BE2C (cell line): ENCODE results near the gene TNFRSF19.

Source experiments
- DNase-seq: peaks from one replicate; pipeline ENCODE4 v3.0.0-alpha.2; 2020
- H3K27me3 ChIP-seq: fragments of 250-450 bp; sonication (Bioruptor Pico); 2 replicates; pipeline ENCODE4 v1.5.1; 2020; ENCODE audit warnings: mild to moderate bottlenecking
- H3K36me3 ChIP-seq: fragments of 250-450 bp; sonication (Bioruptor Pico); 2 replicates; pipeline ENCODE4 v1.5.1; 2020; ENCODE audit warnings: mild to moderate bottlenecking
- H3K4me1 ChIP-seq: fragments of 250-450 bp; sonication (Bioruptor Pico); 2 replicates; pipeline ENCODE4 v1.5.1; 2020
- H3K4me3 ChIP-seq: 2 replicates; pipeline ENCODE4 v1.5.1; 2011; ENCODE audit warnings: low read depth, low read length
- H3K9me3 ChIP-seq: fragments of 250-450 bp; sonication (Bioruptor Pico); 2 replicates; pipeline ENCODE4 v1.5.1; 2020
- TF ChIP-seq, protein P1 (sequence below): IDR thresholded peaks from 2 replicates; pipeline ENCODE4 v1.5.1; 2012; ENCODE audit warnings: mild to moderate bottlenecking, low read depth, low read length

The TNFRSF19 gene

DNA sequence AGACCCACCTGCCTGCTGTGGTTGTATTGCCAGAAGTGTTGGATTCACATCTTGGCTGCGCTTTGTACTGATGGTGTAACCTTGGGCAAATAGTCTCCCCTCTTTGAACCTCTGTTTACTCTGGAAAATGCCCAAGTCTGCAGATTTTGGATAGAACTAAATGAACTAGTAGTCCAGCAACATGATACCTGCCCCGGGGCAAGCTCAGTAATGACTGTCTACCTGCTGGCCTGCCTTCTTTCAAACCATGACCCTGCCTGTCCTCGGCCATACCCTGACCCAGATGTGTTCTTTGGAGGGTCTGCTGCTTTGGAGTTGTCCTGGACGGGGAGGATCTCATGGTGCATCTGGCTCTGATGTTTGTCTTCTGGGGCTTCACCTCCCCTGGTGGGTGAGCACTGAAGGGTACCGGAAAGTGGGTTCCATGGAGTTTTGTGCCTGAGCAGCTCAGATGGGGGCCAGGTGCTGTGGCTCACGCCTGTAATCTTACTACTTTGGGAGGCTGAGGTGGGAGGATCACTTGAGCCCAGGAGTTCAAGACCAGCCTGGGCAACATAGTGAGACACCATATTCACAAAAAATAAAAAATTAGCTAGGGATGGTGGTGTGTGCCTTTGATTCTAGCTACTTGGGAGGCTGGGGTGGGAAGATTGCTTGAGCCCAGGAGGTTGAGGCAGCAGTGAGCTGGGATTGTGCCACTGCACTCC lies 59.5 kb downstream of the TNFRSF19 start:
- Histone ChIP-seq H3K36me3 (no peaks in the 10 kb centered on the region), H3K9me3 (no peaks in the 10 kb centered on the region), H3K4me1 (no peaks in the 10 kb centered on the region), H3K27me3 (no peaks in the 10 kb centered on the region), H3K4me3 (no peak overlapping the region)
- TF ChIP-seq, protein P1, sequence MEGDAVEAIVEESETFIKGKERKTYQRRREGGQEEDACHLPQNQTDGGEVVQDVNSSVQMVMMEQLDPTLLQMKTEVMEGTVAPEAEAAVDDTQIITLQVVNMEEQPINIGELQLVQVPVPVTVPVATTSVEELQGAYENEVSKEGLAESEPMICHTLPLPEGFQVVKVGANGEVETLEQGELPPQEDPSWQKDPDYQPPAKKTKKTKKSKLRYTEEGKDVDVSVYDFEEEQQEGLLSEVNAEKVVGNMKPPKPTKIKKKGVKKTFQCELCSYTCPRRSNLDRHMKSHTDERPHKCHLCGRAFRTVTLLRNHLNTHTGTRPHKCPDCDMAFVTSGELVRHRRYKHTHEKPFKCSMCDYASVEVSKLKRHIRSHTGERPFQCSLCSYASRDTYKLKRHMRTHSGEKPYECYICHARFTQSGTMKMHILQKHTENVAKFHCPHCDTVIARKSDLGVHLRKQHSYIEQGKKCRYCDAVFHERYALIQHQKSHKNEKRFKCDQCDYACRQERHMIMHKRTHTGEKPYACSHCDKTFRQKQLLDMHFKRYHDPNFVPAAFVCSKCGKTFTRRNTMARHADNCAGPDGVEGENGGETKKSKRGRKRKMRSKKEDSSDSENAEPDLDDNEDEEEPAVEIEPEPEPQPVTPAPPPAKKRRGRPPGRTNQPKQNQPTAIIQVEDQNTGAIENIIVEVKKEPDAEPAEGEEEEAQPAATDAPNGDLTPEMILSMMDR: no peak
- DNase-seq: no peak

DNA sequence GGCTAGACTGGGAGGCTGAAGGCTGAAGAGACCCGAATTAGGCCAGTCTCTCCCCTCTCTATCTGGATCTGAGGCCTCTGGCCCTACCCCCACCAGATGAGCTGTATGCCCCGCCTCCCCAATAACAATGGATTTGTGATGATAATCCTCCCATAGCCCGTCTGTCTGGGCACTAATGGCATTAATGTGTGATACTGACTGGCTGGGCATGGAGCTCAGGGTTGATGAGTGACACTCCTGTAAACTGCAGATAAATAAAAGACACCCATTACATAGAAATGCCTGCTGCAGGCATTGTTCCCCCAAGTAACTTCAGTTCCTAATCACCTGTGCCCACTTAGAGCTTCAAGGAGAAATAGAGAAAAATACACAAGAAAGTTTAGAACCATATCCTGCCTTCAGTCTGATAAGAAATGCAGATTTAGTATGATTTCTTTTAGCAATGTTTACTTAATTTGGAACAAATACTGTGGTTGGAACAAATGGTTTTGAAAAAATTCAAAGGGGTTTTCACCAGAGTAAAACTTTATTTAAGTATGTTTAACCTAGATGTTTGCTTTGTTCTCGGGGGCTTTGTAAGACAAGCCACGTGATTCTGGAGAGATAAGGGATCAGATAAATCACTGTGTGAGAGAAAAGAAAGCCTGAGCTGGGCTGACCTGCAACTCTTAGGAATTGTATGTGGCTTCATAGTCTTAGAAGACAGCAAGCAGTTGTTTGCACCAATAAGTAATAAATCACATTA lies 60.3 kb downstream of the TNFRSF19 start:
- H3K4me1 ChIP-seq: no peaks in the 10 kb centered on the region

DNA sequence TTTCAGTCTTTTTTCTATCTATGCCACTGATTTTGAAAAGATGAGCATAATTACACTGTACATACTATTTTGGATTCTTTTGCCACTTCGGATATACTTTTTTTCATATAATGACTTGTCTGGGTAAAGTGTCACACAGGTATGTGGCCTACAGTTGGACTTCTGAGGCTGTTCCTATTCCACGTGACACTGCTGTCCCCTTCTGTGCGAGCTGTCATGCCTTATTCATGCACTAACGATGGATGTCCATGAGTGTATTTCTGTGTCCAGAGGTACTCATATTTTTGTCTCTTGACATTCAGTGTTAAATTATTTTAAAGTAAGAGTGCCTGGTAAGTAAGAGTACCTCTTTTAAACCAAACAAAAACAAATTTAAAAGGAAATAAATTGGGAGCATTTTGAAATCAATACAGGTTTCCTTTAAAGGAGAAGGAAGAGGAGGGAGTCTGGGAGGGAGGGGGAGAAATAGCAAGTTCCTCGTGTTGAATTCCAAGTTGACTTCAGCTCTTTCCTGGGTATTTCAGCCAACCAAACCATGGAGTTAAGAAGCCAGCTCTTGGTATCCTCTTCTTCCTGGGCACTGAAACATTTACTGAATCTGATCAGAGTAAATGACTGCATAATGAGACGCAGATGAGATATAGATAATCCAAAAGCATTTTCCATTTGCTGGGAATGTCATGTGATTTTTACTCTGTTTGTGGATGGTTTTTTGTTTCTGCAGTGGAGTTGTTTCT lies 61.3 kb downstream of the TNFRSF19 start:
- H3K36me3 ChIP-seq: no peaks in the 10 kb centered on the region
- no peaks in the 10 kb centered on the region for H3K27me3 ChIP-seq
- no peaks in the 10 kb centered on the region for H3K9me3 ChIP-seq
- no peak overlapping the region for H3K4me3 ChIP-seq
- no peak for DNase-seq
- TF ChIP-seq, protein P1: no peak
- no peaks in the 10 kb centered on the region for H3K4me1 ChIP-seq

More for the DNA sequence above, 60.3 kb downstream of the TNFRSF19 start:
- Histone ChIP-seq H3K4me3 (no peak overlapping the region), H3K27me3 (no peaks in the 10 kb centered on the region), H3K9me3 (no peaks in the 10 kb centered on the region), H3K36me3 (no peaks in the 10 kb centered on the region)
- no peak for DNase-seq
- TF ChIP-seq, protein P1: no peak

DNA sequence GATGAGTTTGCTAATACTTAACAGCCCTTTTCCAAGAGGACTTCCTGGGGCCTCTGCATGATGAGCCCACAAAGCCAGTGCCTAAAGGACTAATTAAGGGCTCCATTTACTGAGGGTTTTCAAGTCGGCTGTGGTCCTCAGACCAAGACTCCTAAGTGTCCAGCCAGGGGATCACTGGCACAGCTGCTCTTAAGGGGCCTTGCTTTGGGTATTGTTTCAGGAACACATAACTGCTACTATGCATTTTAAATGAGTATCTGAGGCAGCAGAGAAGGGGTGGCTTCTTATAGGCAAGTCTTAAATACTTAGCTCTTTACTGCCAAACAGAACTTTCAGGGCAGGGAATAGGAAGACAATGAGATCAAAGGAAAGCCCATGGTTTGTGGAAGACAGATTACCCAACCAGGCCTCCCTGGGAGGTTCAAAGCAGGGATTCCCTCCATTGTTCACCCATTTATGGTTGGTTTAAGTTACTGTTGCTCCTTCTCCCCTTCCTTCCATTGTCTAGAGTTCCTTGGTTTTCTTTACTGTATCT lies 61.9 kb downstream of the TNFRSF19 start:
- Histone ChIP-seq H3K4me3 (no peak overlapping the region), H3K9me3 (no peaks in the 10 kb centered on the region), H3K36me3 (no peaks in the 10 kb centered on the region), H3K27me3 (no peaks in the 10 kb centered on the region), H3K4me1 (no peaks in the 10 kb centered on the region)
- DNase-seq: no peak
- TF ChIP-seq, protein P1: no peak

DNA sequence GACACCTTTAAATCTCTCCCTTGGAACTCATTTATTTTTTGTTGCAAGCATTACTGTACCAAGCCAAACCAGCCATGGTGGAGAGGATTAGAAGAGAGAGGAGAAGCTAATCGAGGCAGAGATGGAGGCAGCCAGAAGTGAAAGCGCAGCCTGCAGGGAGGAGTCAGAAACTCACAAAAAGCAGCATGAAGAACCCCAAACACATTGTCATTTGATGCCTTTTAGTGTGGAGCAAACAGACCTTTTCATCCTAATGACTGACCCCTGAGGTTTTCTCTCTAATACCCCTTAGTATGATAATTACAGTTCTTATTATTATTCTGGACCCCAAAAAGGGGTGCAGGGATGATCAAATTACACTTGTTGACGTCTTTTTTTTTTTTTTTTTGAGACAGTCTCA lies 62.5 kb downstream of the TNFRSF19 start:
- Histone ChIP-seq H3K4me1 (no peaks in the 10 kb centered on the region), H3K27me3 (no peaks in the 10 kb centered on the region), H3K4me3 (no peak overlapping the region), H3K36me3 (no peaks in the 10 kb centered on the region), H3K9me3 (no peaks in the 10 kb centered on the region)
- TF ChIP-seq, protein P1: no peak
- DNase-seq: no peak
